ENCODE data around the gene TYROBP.

GRCh38 chr19:35939307-35940077 is 31.4 kb upstream of the TYROBP start:
- TF ChIP-seq CTCF (IDR thresholded peaks at IDR 0.05 in 8 of 11, conservative IDR thresholded peaks at IDR 0.05 in 3 of 11): no peak
- no peak for TF ChIP-seq POLR2AphosphoS5 (IDR thresholded peaks at IDR 0.05)
- TF ChIP-seq POLR2A (IDR thresholded peaks at IDR 0.05): no peak

Measured in spleen (tissue), 7 donors.